Stimulated activated naive CD4-positive, alpha-beta T cell (primary cell): Measurements from ENCODE around the gene WT1.
"Not testable (repeated sequence)": the region's sequence is repeated elsewhere in the genome, so short reads cannot be mapped to it uniquely, and the experiment has no call there.

Experiments
- DNase-seq, 6 experiments: peaks; one replicate each; lab custom pipeline; 2025; lab: John Stamatoyannopoulos, UW

The WT1 gene

GRCh38 chr11:32435511-32435941, at the start of gene WT1:
Gene WT1, minus strand, starts transcription at chr11:32435539.
- no peak for DNase-seq

- DNase-seq = no peak
Observed at GRCh38 chr11:32479291-32479690, 44.0 kb upstream of the WT1 start.

- no peak for DNase-seq
Observed at GRCh38 chr11:32478277-32478731, 43.0 kb upstream of the WT1 start.

- no peak for DNase-seq
Observed at GRCh38 chr11:32473282-32473909, 38.1 kb upstream of the WT1 start.

- no peak for DNase-seq
Observed at GRCh38 chr11:32472226-32472625, 36.9 kb upstream of the WT1 start.

GRCh38 chr11:32471544-32471943, 36.2 kb upstream of the WT1 start:
- not testable (repeated sequence) for DNase-seq

GRCh38 chr11:32469791-32470190, 34.5 kb upstream of the WT1 start:
- DNase-seq = no peak

- no peak for DNase-seq
Observed at GRCh38 chr11:32466279-32466915, 31.1 kb upstream of the WT1 start.

- no peak for DNase-seq
Observed at GRCh38 chr11:32464078-32464477, 28.7 kb upstream of the WT1 start.

GRCh38 chr11:32462011-32462690, 26.8 kb upstream of the WT1 start:
- DNase-seq = no peak

- DNase-seq = no peak
Observed at GRCh38 chr11:32456864-32457263, 21.5 kb upstream of the WT1 start.

- DNase-seq = no peak
Observed at GRCh38 chr11:32454993-32455392, 19.7 kb upstream of the WT1 start.

GRCh38 chr11:32451808-32452207, 16.5 kb upstream of the WT1 start:
- DNase-seq = no peak

GRCh38 chr11:32450372-32450771, 15.0 kb upstream of the WT1 start:
- no peak for DNase-seq

- no peak for DNase-seq
Observed at GRCh38 chr11:32448232-32448631, 12.9 kb upstream of the WT1 start.

GRCh38 chr11:32447252-32447651, 11.9 kb upstream of the WT1 start:
- DNase-seq = no peak

GRCh38 chr11:32446227-32446626, 10.9 kb upstream of the WT1 start:
- no peak for DNase-seq

- DNase-seq = no peak
Observed at GRCh38 chr11:32444186-32444585, 8.8 kb upstream of the WT1 start.

GRCh38 chr11:32440916-32441315, 5.6 kb upstream of the WT1 start:
- DNase-seq = no peak

GRCh38 chr11:32440312-32440908, 5.1 kb upstream of the WT1 start:
- DNase-seq = no peak

GRCh38 chr11:32439501-32440210, 4.3 kb upstream of the WT1 start:
- DNase-seq = no peak

GRCh38 chr11:32438866-32439489, 3.6 kb upstream of the WT1 start:
- DNase-seq = no peak
